Type B pancreatic cell (in vitro differentiated cells): Measurements from ENCODE around the gene SEC24D. TPM values are rescaled to one million over a fixed set of nuclear protein-coding genes. Genes with fewer than 3 reads are reported as not detected.

Experiments used
- DNase-seq: peaks from one replicate; pipeline ENCODE4 v3.0.0; 2021; ENCODE audit warnings: mixed read lengths; ENCODE audit not compliant: unreplicated experiment; ENCODE audit errors: extremely low spot score
- H3K27ac Mint-ChIP-seq: 2 replicates; pipeline ENCODE4 v1.8.0; 2021; ENCODE audit warnings: mild to moderate bottlenecking, mixed read lengths
- H3K27me3 Mint-ChIP-seq: 2 replicates; pipeline ENCODE4 v1.8.0; 2021; ENCODE audit warnings: mixed read lengths
- H3K36me3 Mint-ChIP-seq: 2 replicates; pipeline ENCODE4 v1.8.0; 2021; ENCODE audit warnings: mixed read lengths
- H3K4me1 Mint-ChIP-seq: one replicate; pipeline ENCODE4 v1.8.0; 2021; ENCODE audit warnings: mixed read lengths; ENCODE audit not compliant: unreplicated experiment
- H3K4me3 Mint-ChIP-seq: 2 replicates; pipeline ENCODE4 v1.8.0; 2021; ENCODE audit warnings: mild to moderate bottlenecking, mixed read lengths
- H3K9me3 Mint-ChIP-seq: 2 replicates; pipeline ENCODE4 v1.8.0; 2021; ENCODE audit warnings: mixed read lengths
- total RNA-seq: library from RNA; stranded (reverse); gene quantifications from 2 replicates; pipeline ENCODE4 v1.2.1, GENCODE V29; 2021; ENCODE audit warnings: low replicate concordance
- TF ChIP-seq, protein P1 (sequence below): fragments of 200-600 bp; sonication (generic); conservative IDR thresholded peaks from 2 replicates; pipeline ENCODE4 v1.5.0; 2021; ENCODE audit warnings: antibody characterized with exemption, mild to moderate bottlenecking

SEC24D gene
- total RNA-seq, 1 donor from 2014 or later: 53.9 TPM

DNA sequence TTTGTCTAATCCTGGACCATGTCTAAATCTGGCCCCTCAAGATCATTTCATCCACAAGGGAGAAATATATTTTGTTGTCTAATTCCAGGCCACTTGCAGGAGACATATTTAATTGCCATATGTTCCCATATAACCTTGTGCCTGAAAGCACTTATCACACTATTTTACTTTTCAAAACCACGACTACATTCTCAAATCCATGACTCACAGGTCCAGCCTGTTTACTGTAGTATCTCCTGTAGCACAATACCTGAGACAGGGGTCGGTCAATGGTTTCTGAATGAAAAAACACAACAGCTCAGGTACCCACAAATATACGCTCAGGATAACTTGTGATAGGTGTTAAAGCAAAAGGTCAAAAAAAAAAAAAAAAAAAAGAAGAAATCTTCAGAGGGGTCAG is 60.9 kb downstream of the SEC24D start:
- TF ChIP-seq, protein P1, sequence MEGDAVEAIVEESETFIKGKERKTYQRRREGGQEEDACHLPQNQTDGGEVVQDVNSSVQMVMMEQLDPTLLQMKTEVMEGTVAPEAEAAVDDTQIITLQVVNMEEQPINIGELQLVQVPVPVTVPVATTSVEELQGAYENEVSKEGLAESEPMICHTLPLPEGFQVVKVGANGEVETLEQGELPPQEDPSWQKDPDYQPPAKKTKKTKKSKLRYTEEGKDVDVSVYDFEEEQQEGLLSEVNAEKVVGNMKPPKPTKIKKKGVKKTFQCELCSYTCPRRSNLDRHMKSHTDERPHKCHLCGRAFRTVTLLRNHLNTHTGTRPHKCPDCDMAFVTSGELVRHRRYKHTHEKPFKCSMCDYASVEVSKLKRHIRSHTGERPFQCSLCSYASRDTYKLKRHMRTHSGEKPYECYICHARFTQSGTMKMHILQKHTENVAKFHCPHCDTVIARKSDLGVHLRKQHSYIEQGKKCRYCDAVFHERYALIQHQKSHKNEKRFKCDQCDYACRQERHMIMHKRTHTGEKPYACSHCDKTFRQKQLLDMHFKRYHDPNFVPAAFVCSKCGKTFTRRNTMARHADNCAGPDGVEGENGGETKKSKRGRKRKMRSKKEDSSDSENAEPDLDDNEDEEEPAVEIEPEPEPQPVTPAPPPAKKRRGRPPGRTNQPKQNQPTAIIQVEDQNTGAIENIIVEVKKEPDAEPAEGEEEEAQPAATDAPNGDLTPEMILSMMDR: no peak
- no peak for DNase-seq
- H3K4me3 Mint-ChIP-seq: no peak overlapping the region
- H3K4me1 Mint-ChIP-seq: peaks cover 45% of the 10 kb centered on the region
- peaks cover 14% of the 10 kb centered on the region for H3K36me3 Mint-ChIP-seq
- H3K27me3 Mint-ChIP-seq: no peaks in the 10 kb centered on the region
- no peaks in the 10 kb centered on the region for H3K9me3 Mint-ChIP-seq
- peak overlapping the region; percentile 9 for H3K27ac Mint-ChIP-seq

- Mint-ChIP-seq H3K27ac (no peak overlapping the region), H3K4me1 (peaks cover 51% of the 10 kb centered on the region), H3K4me3 (no peak overlapping the region), H3K9me3 (no peaks in the 10 kb centered on the region), H3K36me3 (peaks cover 9% of the 10 kb centered on the region), H3K27me3 (no peaks in the 10 kb centered on the region)
- DNase-seq: no peak
- TF ChIP-seq, protein P1: no peak
Measured at GRCh38 chr4:118774321-118774720, 61.6 kb downstream of the SEC24D start.

- no peaks in the 10 kb centered on the region for H3K9me3 Mint-ChIP-seq
- TF ChIP-seq, protein P1: no peak
- peaks cover 58% of the 10 kb centered on the region for H3K4me1 Mint-ChIP-seq
- H3K4me3 Mint-ChIP-seq: no peak overlapping the region
- no peak for DNase-seq
- no peak overlapping the region for H3K27ac Mint-ChIP-seq
- no peaks in the 10 kb centered on the region for H3K27me3 Mint-ChIP-seq
- peaks cover 3% of the 10 kb centered on the region for H3K36me3 Mint-ChIP-seq
Measured at GRCh38 chr4:118773429-118773792, 62.5 kb downstream of the SEC24D start.

GRCh38 chr4:118772767-118773428 is 63.0 kb downstream of the SEC24D start:
- H3K36me3 Mint-ChIP-seq: peaks cover 6% of the 10 kb centered on the region
- peaks cover 58% of the 10 kb centered on the region for H3K4me1 Mint-ChIP-seq
- TF ChIP-seq, protein P1: no peak
- peak overlapping the region; percentile 17 for H3K27ac Mint-ChIP-seq
- H3K9me3 Mint-ChIP-seq: no peaks in the 10 kb centered on the region
- no peak overlapping the region for H3K4me3 Mint-ChIP-seq
- DNase-seq: no peak
- no peaks in the 10 kb centered on the region for H3K27me3 Mint-ChIP-seq

DNA sequence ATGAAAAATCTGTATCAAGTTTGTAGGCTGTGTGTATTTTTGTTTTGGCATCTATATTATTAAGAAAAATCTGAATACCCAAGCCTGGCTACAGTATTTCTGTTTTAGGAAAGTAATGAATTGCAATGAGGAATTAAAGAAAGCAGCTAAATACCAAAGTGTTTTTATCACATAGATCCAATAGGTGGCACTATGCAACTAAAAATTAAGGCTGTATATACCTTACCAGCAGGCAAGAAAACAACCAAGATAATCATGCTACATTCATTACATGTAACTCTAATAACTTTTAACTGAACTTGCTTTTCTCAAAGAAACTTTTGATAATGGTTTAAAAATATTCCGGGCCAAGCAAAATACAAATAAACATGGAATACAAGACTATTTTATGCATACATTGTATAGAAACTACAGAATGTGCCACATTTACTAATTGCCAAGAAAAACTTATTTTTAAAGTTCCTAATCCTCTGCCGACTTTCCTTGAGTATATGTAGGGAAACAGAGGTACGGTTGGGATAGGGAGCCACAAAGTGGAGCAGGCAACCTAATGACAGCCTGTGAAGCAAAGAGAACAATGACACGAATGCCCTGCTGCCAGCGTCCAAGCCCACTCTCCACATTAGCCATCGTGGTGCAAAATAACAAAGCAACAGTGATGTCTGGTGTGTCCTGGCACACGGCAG is 63.7 kb downstream of the SEC24D start:
- TF ChIP-seq, protein P1: peak; percentile 81
- Mint-ChIP-seq H3K9me3 (no peaks in the 10 kb centered on the region), H3K27ac (peak overlapping the region; percentile 5), H3K4me1 (peaks cover 58% of the 10 kb centered on the region), H3K27me3 (no peaks in the 10 kb centered on the region), H3K36me3 (peaks cover 4% of the 10 kb centered on the region), H3K4me3 (no peak overlapping the region)
- no peak for DNase-seq
